NCI-H82 treated with DMSO at 0.1 percent for 48 hours (cell line): ENCODE measurements around the gene CDK19.
"Not testable (repeated sequence)": the region's sequence is repeated elsewhere in the genome, so short reads cannot be mapped to it uniquely, and the experiment has no call there.

Experiments
- DNase-seq: peaks from one replicate; lab custom pipeline; 2025; ENCODE audit not compliant: unreplicated experiment; lab: John Stamatoyannopoulos, UW

Gene CDK19

DNA sequence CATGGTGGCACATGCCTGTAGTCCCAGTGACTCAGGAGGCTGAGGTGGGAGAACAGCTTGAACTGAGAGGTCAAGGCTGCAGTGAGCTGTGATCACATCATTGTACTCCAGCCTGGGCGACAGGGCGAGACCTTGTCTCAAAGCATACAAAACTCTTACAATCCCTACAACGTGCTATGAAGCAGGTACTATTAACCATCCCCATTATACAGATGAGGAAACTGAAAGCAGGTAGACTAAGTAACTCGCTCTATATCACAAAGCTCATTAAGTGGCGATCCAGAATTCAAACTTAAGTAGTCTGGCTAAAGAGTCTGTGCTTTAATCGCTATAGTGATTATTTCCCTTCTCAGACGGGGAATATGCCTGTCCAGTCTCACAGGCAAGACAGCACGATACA, 54.7 kb downstream of the CDK19 start:
- DNase-seq: no peak

- not testable (repeated sequence) for DNase-seq
Observed at GRCh38 chr6:110760098-110760497, 55.2 kb downstream of the CDK19 start.

DNA sequence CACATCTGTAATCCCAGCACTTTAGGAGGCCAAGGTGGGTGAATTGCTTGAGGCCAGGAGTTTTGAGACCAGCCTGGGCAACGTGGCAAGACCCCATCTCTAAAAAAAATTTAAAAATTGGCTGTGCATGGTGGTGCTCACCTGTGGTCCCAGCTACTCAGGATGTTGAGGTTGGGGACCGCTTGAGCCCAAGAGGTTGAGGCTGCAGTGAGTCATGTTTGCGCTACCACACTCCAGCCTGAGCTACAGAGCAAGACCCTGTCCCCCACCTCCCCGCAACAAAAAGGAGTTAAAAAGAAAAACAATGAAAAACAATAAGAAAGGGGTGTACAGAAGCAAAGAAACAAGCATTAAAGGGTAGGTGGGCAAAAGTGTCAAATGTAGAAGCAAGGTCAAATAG, 57.3 kb downstream of the CDK19 start:
- DNase-seq: no peak

GRCh38 chr6:110756817-110757216, 58.5 kb downstream of the CDK19 start:
- DNase-seq: no peak

GRCh38 chr6:110755411-110755834, 59.8 kb downstream of the CDK19 start:
- DNase-seq: no peak

DNA sequence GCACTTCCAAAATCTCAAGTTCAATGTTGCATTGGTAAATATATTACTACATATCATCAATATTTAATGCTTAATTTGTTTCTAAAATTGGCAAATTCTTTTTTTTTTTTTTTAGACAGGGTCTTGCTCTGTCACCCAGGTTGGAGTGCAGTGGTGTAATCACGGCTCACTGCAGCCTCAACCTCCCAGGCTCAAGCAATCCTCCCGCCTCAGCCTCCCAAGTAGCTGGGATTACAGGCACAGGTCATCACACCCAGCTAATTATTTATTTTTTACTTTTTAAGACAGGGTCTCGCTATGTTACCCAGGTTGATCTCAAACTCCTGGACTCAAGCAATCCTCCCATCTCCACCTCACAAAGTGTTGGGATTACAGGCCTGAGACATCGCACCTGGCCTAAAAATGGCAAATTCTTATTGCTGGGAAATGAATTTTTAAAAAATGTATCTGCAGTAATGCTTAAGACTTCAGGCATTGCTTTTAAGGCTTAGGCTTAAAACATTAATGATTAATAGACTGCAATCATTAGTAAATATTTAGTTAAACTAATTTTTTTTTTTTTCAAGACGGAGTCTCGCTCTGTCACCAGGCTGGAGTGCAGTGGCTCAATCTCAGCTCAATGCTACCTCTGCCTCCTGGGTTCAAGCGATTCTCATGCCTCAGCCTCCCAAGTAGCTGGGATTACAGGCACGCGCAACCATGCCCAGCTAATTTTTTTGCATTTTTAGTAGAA, 61.2 kb downstream of the CDK19 start:
- DNase-seq: not testable (repeated sequence)

DNA sequence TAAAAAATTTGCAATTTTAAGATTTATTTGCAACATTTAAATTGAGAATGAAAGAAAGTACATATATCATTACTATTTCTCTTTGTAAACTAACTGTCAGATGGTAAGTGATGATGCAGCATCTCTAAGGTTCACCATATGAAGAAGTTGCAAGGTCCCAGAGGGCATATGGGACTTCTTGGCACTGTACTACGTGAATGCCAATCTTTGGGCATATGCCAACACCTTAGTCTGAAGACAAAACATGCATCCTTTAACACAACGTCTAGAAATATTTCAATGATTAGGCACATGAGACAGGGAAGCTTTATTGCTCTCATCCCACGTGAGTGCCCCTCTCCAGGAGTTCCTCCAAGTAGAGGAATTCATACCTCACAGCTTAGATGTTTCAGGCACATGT, 66.8 kb downstream of the CDK19 start:
- DNase-seq: no peak

DNA sequence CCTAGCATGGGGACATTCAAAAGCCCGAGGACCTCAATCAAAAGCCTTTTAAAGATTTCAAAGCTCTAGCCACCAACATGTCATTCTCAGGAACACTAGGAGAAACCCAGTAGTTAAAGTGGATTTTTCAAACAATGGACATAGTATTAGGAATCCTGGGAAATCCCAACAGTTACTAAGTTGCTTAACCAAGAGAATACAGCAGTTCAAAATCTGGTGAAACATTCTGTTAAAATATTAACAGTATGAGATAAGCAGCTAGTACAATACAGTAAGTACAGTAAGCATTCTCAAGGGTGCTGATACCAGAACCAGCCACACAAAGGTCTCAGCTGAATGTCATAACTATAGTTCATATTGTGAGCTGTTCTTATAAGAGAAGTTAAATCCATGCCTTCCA, 68.6 kb downstream of the CDK19 start:
- no peak for DNase-seq

DNA sequence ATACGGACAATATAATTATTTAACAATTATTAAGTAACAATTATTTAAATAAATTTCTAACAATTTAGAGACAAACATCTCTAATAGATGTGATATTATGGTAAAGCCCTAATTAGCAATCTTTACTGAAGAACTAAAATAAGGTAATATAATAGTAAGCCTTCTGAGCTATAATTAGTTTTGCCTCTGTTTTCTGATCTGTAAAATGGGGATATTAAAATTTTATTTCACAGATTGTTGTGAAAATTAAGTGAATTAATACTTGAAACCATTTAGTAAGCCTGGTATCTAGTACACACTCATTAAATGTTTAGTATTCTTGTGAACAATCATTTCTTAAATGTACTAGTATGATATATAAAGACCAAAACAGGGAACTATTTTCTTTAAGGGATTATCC, 70.3 kb downstream of the CDK19 start:
- no peak for DNase-seq

DNA sequence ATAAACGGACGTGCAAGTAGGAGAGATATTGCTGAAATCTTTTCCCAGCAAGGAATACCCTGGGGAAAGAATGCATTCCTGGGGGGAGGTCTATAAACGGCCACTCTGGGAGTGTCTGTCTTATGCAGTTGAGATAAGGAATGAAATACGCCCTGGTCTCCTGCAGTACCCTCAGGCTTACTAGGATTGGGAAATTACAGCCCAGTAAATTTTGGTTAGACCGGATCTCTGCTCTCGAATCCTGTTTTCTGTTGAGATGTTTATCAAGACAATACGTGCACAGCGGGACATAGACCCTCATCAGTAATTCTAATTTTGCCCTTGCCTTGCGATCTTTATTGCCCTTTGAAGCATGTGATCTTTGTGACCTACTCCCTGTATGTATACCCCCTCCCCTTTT, 72.7 kb downstream of the CDK19 start:
- DNase-seq: not testable (repeated sequence)

- no peak for DNase-seq
Observed at GRCh38 chr6:110741517-110741916, 73.8 kb downstream of the CDK19 start.

- DNase-seq: no peak
Observed at GRCh38 chr6:110738899-110739365, 76.3 kb downstream of the CDK19 start.

DNA sequence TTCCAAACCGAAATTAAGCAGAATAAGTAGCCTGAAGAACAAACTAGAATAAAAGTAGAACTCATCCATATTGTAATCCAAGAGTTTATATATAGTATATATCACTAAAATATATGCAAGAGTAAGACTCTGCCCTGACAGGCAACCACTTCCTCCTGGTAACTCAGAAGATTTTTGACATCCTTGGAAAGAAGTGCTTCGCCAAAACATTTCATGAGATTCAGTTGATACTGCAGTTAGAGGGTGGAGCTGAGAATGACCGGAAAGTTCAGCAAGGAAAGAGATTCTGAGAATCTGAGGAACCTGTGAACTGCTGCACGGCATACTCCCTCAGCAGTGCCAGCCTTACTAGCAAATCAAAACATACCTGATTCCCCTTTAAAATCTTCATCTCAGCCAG, 79.6 kb downstream of the CDK19 start:
- DNase-seq: no peak

GRCh38 chr6:110731898-110732297, 83.4 kb downstream of the CDK19 start:
- no peak for DNase-seq

- DNase-seq: no peak
Observed at GRCh38 chr6:110731196-110731595, 84.1 kb downstream of the CDK19 start.

- DNase-seq: no peak
Observed at GRCh38 chr6:110728501-110728900, 86.8 kb downstream of the CDK19 start.

- DNase-seq: no peak
Observed at GRCh38 chr6:110723017-110723416, 92.3 kb downstream of the CDK19 start.

- DNase-seq: no peak
Observed at GRCh38 chr6:110720066-110720465, 95.2 kb downstream of the CDK19 start.

GRCh38 chr6:110719601-110720000, 95.7 kb downstream of the CDK19 start:
- DNase-seq: not testable (repeated sequence)

- DNase-seq: no peak
Observed at GRCh38 chr6:110714143-110714542, 101.1 kb downstream of the CDK19 start.

DNA sequence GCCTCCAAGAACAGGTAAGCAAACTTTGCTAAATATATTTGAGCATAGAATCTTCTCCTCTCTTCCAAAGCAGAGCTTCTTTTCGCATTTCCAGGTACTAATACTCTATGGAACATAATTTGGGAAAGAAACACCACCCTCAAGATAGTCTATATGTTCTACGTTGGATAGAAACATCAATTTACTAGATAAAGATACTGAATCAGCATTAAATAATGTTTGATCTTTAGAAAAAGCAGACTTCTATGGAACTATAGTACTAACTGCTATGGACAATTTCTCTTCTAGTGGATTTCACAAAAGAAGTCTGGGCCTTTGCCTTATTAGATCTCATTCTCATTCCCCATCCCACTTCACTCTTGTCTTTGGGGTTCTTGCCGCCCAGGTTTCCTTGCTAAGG, 103.0 kb downstream of the CDK19 start:
- DNase-seq: no peak

DNA sequence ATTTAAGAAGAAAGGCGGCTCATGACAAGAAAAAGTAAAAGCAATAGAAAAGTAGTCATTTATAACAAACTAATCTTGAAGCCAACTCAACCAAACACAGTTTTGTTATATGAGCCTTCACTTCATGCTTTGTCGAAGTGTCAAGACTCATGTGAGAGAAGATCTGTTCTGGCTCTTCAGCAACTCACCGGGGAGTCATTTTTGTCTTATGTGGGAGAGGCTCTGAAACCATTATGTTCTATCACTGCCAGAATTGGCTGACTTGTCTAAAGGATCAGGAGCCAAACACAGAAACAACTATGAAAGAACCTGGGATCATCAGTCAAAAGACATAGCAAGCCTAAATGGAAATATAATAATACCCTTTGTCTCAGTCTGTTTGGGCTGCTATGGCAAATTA, 105.2 kb downstream of the CDK19 start:
- no peak for DNase-seq

DNA sequence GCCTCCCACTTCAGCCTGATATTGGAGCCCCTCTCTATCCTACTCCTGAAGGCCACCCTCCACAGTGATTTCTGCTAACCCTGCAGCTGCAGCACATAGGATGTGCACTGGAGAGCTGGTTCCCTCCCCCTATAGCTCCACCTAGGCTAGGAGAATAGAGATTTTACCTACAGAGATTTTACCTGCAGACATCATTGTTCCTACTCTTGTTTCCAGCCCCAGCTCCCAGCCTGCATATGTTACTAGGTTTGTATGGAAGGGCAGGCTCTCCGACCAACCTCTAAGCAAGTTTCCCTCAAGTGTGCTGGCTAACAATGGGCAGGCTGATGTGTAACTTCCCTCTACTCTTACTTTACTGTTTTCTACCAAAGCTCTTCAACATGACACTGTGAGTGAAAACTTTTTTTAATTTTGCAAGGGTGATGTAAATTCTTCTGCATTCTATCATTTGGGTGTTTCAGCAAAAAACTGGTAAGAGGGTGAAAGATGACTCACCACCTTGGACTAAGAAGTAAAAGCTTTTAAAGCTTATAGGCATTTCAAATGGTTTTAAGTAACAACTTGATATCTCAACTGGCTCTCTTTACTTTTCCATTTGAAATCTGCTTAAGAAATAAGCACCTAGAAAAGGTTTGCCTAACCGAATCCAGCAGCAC, 106.8 kb downstream of the CDK19 start:
- no peak for DNase-seq
